HG02885 (cell line): ENCODE measurements around the gene HSPBAP1.
"Not testable (repeated sequence)": the region's sequence is repeated elsewhere in the genome, so short reads cannot be mapped to it uniquely, and the experiment has no call there.

ENCODE experiments used
- ATAC-seq: cut with Tn5 transposase; IDR thresholded peaks from one replicate; pipeline ENCODE4 v1.9.1; 2021; ENCODE audit warnings: mild to moderate bottlenecking; ENCODE audit not compliant: unreplicated experiment, poor library complexity

Gene HSPBAP1

DNA sequence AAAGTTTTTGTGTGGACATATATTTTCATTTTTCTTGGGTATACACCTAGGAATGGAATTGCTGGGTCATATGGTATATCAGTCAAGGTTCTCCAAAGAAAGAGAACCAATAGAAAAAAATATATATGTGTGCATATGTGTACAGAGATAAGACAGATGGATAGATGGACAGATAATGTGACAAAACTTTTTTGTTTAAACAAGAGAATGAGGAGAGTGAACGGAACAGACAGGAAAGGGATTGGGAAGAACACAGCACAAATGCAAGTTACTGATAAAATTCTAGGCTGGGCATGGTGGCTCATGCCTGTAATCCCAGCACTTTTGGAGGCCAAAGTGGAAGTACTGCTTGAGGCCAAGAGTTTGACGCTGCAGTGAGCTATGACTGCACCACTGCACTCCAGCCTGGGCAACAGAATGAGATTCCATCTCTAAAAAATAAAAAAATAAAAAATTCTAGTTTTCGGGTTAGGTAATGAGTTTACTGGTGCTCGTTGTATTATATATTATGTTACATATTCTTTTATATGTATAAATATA lies 50.0 kb downstream of the HSPBAP1 start:
- ATAC-seq = no peak

DNA sequence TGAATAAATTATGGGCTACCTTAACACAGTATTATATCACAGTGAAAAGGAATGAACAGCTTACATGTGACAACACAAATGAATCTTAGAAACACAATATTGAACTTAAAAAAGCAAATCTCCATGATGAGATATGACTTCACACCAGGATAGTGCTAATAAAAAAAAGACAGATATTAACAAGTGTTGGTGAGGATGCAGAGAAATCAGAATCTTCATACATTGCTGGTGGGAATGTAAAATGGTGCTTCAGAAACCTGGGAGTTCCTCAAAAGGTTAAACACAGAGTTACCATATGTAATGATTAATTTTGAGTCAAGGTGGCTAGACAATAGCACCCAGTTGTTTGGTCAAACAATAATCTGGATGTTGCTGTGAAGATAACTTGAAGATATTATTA lies 51.4 kb downstream of the HSPBAP1 start:
- no peak for ATAC-seq

DNA sequence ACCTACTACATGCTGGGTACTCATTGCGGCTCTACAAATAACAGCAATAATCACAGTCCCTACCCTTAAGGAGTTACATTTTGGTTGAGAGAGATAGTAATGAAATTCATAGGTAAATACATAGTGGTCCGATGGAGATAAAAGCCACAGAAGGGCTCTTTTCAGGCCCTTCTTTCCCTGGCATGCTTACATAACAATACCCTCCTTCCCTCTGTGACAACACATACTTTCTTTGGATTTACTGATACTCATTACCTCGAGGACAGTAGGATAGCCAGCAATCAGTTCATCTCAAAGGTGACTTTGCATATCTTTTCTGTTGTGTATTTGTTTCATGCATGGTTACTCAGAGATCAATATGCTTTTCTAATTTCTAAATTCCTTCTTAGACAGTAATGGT lies 54.5 kb downstream of the HSPBAP1 start:
- no peak for ATAC-seq

DNA sequence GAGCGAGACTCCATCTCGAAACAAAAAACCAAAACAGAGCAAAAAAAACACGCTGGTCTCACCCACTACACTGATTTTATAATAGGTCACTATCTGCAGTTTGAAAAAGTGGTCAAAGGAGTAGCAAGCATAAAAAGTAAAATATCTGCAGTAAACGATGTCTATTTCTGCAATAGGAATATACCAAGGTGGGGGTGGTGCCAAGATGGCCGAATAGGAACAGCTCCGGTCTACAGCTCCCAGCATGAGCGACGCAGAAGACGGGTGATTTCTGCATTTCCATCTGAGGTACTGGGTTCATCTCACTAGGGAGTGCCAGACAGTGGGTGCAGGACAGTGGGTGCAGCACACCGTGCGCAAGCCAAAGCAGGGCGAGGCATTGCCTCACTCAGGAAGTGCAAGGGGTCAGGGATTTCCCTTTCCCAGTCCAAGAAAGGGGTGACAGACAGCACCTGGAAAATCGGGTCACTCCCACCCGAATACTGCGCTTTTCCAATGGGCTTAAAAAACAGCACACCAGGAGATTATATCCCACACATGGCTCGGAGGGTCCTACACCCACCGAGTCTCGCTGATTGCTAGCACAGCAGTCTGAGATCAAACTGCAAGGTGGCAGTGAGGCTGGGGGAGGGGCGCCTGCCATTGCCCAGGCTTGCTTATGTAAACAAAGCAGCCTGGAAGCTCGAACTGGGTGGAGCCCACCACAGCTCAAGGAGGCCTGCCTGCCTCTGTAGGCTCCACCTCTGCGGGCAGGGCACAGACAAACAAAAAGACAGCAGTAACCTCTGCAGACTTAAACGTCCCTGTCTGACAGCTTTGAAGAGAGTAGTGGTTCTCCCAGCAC lies 60.7 kb downstream of the HSPBAP1 start:
- ATAC-seq = not testable (repeated sequence)

DNA sequence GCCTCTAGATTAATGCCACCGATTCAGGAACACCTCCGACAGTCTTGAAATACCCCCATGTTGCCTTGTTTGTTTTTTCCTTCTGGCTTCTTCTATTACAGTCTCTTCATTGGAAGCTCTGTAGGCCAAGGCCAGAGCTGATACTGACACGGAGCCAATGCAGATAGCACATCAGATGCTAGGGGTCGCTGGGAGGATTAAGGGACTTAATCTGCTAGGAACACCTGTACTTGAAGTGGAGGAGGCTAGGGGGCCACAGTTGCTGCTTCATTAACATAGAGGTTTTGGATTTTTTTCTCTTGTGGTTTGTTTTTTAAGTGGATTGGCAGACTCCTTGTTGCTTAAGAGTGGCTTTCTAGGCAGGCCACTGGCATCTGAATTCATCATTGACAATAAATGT lies 63.4 kb downstream of the HSPBAP1 start:
- no peak for ATAC-seq

DNA sequence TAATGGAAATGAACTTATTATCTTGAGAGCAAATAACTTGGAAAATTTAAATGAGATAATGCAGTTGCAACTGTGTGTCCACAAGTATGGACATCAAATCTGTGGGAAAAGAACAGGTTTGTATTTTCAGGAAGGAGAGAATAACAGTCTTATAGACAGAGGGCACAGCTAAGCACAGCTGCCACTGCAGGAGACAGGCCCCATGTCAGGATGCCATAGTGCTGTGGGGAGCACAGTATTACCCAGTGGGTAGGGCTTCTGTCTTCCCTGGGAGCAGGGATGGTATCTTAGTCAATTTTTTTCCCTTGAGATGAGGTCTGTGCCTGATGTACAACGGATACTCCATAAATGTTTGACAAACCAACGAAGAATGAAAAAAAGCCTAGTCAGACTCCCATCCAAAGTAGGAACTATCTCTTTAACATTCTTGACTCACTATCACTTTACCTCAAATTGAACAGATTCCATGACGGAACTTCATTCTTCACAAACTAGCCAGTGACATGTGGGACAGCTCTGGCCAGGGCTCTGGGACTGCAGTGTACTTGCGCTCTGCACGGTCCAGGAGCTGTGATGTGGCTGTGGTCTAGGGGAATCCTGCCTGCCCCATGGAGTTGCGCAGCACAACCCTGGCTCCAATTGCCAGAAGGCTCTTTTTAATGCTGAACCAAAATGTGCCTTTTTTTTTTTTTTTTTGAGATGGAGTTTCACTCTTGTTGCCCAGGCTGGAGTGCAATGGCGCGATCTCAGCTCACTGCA lies 64.7 kb downstream of the HSPBAP1 start:
- no peak for ATAC-seq

DNA sequence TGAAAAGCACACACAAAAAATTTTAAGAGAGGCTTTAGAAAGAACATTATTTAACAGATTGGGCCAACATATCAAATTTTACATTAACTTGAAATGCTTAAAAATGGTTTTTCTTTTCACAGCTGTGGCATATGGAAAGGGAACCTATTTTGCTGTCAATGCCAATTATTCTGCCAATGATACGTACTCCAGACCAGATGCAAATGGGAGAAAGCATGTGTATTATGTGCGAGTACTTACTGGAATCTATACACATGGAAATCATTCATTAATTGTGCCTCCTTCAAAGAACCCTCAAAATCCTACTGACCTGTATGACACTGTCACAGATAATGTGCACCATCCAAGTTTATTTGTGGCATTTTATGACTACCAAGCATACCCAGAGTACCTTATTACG lies 65.4 kb downstream of the HSPBAP1 start:
- ATAC-seq = no peak

DNA sequence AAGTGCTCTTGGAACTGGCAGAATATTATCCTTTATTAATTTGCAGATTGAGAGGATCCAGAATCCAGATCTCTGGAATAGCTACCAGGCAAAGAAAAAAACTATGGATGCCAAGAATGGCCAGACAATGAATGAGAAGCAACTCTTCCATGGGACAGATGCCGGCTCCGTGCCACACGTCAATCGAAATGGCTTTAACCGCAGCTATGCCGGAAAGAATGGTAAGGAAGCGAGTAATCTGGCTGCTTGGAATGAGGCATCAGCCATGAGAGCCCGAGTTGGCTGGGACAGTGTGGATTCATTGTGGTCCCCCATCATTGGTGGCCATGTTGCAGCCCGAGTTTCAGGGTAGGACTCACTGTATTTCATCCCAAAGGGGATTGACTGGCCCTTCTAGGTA lies 65.9 kb downstream of the HSPBAP1 start:
- no peak for ATAC-seq

DNA sequence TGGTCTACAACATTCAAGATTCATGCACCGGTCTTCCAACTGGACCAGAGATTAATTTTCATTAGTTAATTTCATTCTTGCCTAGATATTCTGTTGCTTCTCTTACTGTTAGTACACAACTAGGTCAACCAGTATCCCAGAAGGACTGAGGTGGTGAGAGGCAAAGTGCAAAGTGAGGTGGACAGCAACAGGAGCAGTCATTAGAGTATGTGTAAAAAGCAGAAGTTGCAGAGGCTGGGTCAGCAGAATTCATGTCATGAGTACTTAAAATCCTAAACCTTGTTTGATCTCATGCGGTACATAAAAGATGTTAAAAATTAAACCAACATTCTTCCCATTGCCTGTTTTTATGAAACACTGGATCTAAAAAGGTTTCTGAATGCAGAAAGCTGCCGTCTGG lies 66.3 kb downstream of the HSPBAP1 start:
- no peak for ATAC-seq

DNA sequence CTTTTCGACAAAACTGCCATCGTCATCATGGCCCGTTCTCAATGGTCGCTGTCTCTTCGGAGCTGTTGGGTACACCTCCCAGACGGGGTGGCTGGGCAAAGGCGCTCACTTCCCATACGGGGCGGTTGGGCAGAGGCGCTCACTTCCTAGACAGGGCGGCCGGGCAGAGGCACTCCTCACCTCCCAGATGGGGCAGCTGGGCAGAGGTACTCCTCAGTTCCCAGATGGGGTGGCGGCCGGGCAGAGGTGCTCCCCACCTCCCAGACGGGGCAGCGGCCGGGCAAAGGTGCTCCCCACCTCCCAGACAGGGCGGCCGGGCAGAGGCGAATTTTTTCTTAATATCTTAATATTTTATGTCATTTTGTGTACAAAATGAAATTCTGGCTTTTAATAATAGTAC lies 68.5 kb downstream of the HSPBAP1 start:
- ATAC-seq = no peak

DNA sequence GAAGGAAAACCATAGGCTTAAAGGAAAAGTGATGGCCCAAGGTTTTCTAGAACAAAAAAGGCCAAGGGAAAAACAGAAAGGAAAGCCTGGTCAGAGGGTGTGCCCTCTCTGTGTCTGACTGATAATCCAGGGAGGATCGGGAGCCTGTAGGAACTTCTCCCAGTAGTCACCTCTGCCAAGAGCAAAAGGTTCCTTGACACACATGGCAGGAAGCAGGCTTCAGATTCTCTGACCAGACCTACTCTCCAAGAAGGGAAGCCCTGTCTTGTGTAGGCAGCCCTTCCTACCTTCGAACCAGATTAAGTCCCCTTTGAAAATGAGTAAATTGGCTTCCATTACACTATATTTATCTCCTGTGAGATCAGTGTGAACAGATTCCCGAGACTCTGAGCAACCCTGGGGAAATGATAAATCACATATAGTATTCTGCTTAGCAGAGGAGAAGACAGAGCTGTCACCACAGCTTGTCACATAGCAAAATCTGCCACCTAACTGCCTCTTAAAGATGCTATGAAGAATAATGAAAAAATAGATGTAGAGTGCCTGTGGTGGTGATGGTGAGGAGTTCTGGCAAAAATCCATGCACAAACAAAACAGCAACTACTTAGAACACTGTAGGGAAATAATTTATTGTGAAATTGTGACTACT lies 74.2 kb downstream of the HSPBAP1 start:
- no peak for ATAC-seq

DNA sequence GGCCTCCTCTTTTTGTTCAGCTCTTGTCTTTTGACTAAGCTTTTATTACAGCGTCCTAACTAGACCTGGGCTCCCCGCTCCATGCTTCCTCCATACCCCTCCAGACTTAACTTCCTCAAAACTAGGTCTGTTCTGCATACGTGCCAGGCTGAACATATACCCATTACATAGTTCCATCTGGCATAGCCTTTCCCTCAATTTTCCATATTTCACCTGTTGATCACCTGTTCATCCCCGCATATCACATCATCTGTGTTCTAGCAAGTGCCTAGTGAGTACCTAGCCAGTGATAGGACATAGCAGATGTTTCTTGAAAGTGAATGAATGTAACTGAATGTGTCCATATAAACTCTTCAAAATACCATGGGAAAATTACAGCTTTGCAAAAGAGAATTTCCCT lies 77.0 kb downstream of the HSPBAP1 start:
- no peak for ATAC-seq

DNA sequence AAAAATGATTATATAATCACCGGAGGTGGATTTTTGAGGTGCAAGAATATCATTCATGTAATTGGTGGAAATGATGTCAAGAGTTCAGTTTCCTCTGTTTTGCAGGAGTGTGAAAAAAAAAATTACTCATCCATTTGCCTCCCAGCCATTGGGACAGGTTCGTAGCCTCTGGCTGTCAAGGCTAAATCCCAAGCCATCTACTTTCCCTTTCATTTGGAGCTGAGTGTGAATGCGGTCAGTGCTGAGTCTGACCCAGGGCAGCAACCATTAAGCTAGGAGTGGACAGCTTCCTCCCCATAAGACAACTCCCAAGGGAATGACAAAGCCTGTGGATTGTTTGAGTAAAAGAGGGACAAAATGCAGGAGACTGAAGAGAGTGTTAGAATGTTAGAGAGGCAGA lies 79.4 kb downstream of the HSPBAP1 start:
- ATAC-seq = no peak

DNA sequence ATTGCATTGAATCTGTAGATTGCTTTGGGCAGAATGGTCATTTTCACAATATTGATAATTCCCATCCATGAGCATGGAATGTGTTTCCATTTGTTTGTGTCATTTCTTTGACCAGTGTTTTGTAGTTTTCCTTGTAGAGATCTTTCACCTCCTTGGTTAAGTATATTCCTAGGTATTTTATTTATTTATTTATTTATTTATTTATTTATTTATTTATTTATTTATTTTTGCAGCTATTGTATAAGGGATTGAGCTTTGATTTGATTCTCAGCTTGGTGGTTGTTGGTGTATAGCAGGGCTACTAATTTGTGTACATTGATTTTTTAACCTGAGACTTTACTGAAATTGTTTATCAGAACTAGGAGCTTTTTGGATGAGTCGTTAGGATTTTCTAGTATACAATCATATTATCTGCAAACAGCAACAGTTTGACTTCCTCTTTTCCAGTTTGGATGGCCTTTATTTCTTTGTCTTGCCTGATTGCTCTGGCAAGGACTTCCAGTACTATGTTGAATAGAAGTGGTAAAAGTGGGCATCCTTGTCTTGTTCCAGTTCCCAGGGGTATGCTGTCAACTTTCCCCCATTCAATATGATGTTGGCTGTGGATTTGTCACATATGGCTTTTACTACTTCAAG lies 82.9 kb downstream of the HSPBAP1 start:
- not testable (repeated sequence) for ATAC-seq

DNA sequence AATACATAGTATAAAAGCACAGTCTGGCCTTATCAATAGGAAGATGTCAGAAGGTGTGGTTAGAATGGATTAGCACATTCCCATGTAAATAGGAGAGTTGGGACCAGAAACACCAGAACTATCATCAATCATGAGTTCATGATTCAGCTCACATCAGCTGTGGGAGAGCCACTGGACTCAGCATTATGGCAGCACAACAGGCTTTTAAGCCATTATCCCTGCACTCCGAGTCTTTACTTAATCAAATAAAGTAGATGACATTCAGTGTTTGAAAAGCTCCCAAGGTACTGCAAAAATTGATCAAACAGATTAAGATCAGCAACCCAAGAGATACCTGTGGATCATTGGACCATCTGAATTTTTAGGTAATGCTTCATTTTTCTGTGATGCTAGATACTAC lies 88.3 kb downstream of the HSPBAP1 start:
- ATAC-seq = no peak

DNA sequence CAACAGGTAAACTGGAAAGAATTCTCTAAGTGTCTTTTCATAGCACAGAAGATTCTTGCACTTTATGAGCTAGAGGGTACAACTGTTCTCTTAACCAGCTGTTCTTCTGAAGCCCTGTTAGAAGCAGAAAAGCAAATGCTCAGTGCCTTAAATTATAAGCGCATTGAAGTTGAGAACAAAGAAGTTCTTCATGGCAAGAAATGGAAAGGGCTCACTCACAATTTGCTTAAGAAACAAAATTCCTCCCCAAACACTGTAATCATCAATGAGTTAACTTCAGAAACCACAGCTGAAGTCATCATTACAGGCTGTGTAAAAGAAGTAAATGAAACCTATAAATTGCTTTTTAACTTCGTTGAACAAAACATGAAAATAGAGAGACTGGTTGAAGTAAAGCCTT lies 93.4 kb downstream of the HSPBAP1 start:
- ATAC-seq = no peak

DNA sequence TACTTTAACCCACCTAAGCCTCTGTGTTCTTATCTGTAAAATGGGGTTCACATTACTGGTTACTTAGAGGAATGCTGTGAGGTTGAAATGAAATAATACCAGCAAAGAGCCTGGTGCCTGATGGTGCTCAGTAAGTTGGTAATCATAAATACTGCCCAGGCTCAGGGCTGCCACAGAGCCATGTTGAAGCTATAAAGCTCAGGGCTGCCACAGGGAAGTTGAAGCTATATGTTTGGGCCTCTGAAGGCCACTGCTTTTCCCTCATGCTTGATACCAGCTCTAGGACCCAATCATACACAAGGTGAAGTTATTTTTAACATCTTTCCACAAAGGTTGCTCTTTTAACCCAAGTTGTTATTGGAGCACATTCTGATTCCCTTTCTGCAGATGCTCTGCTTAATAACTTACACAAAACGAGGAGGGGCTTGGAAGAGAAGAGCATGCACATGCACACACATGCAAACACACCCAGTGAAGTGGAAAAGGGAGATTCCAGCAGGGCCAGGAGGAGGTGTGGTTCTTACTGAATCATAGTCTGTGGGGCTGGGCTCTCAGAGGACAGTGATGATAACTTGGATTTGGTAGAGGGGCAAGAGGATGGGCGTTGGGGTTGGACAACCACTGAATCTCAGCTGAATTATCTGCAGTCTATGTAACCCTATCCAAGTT lies 95.5 kb downstream of the HSPBAP1 start:
- ATAC-seq = peak; percentile 83

DNA sequence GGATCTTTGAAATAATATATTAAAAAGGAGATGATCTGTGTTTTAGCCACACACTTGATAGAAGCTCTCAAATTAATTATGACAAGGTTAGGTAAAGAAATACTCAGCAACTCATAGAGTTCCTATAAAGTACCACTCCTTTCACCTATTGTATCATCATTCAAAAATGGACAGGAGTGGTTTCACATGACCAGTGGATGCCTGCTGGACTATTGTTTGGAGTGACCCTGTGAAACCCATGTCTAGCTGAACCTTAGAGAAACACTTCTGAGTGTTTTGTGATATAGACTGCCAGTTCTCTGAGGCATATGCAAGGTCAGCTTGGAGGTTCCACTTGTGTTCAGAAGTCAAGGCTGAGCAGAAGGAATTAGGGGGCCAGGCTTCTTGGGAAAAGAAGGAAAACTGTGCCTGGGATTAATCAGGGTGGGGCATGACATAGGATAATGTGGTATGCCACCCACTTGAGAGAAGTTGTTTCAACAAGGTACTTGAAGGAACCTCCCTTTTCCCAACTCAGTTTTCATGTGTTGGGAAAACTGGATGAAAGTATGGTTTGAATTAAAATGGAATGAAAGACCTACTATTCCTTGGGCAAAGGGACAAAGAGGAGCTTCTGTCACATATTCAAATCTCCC lies 97.6 kb downstream of the HSPBAP1 start:
- no peak for ATAC-seq

DNA sequence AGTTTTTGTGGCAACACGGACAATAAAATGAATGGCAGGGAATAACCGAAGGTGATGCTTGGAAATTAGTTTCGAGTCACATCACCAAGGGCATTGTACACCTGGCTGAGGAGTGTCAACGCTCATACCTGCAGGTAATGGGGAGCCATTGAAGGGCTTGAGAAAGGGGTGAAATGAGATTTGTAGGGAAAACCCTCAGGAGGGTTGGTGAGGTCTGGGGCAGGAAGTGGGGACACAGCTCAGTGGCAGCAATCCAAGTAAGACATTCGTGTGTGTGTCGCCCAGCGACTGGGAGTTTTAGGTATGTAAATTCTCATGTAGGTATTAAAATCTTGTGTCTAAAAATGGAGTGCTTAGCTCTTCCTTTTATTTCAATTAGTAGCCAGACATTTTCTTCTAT lies 98.7 kb downstream of the HSPBAP1 start:
- peak; percentile 44 for ATAC-seq

DNA sequence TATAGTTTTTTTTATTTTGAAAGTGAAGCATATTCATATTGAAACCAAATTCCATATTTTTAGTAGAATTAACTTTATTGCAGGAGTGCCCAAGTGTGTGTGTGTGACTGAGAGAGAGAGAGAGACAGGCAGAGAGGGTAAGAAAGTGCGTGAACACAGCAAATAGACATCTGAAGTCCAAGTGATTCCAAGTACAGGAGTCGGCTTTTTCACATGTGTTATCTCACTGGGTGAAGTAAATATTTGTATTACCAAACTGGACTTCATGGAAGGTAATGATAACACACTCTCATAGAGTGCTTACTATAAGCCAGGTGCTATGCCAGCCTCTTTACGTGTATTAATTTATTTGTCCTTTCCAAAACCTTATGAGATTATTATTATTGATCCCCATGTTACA lies 101.0 kb downstream of the HSPBAP1 start:
- ATAC-seq = no peak
